ENCODE measurements around the gene MFAP4.

MFAP4 gene

DNA sequence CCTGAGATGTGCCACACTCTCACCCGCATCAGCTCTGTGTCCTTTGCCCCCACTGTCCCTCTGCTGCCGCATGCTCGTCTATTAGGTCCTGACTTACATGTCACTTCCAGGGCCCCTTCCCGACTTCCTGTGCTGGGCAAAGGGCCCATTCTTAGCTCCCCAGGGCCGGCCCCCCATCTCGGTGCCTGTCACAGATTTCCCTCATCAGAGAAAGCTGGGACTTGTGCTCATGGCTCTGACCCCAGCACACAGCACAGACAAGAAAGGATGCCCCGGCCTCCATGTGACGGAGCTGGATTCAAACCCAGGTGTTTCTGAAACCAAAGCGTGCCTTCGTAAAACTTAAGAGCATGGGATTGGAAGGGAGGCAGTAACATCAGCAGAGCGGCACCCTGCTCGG, 14.6 kb downstream of the MFAP4 start:
- no peak for DNase-seq (ENCODE audit: low read depth)
- no peak overlapping the region for H3K4me3 ChIP-seq (ENCODE audit: low read depth, low read length)
- in situ Hi-C loops (cut with HindIII; ENCODE audit: low sequenced_read_pairs), result no loop called here
- TF ChIP-seq, protein P1, sequence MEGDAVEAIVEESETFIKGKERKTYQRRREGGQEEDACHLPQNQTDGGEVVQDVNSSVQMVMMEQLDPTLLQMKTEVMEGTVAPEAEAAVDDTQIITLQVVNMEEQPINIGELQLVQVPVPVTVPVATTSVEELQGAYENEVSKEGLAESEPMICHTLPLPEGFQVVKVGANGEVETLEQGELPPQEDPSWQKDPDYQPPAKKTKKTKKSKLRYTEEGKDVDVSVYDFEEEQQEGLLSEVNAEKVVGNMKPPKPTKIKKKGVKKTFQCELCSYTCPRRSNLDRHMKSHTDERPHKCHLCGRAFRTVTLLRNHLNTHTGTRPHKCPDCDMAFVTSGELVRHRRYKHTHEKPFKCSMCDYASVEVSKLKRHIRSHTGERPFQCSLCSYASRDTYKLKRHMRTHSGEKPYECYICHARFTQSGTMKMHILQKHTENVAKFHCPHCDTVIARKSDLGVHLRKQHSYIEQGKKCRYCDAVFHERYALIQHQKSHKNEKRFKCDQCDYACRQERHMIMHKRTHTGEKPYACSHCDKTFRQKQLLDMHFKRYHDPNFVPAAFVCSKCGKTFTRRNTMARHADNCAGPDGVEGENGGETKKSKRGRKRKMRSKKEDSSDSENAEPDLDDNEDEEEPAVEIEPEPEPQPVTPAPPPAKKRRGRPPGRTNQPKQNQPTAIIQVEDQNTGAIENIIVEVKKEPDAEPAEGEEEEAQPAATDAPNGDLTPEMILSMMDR (IDR thresholded peaks at IDR 0.05; ENCODE audit: low read depth, low read length, missing control alignments), result no peak

DNA sequence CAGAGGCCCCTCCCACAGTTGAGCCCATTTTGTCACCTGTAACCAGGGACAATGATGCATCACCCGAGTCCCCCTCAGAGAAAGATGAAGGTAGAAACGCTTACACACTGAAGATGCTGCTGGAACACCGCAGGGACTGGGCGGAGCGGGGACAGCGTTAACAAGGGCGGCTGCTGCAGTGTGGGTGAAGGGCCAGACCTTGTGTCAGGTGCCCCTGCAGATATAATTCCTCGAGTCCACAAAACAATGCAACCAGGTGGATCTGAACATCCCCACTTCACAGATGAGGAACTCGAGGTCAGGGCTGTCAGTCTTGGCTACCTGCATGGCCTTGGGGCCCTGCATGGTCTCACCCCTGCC, 15.0 kb downstream of the MFAP4 start:
- no peak for DNase-seq (ENCODE audit: low read depth)
- TF ChIP-seq, protein P1 (IDR thresholded peaks at IDR 0.05; ENCODE audit: low read depth, low read length, missing control alignments), result no peak
- in situ Hi-C loops (cut with HindIII; ENCODE audit: low sequenced_read_pairs), result no loop called here
- H3K4me3 ChIP-seq (ENCODE audit: low read depth, low read length), result no peak overlapping the region

DNA sequence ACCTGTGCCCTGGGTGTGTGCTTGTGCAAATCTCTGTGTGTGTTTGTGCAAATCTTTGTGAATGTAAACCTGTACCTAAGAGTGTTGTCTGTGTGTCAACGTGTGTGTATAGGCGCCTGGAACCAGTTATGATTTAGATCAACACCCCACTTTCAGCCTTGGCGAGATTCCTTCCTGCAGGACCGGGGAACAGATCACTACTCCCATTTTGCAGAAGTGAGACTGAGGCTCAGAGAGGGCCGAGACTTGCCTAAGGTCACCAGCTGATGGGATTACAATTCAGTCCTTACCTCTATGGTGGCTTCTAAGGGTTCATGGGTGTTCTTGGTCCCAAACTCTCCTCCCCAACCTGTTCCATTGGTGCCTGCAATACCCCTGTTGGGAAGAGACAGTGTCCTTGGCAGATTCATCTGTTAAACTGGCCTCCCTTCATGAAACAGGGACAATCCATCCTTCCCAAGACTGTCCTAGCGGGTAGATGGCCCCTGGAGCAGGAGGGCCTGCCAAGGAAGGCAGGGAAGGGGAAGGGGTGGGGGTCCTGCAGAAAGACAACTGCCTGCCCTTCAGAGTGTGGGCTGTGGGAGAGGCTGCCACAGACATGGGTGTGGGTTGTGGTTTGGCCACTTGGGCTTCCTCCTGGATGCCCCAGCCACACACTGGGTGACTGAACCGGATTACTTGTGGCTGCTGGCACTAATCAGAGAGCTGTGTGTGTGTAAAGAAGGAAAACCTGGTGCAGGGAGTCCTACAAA, 15.6 kb downstream of the MFAP4 start:
- no peak for DNase-seq (ENCODE audit: low read depth)
- TF ChIP-seq, protein P1 (IDR thresholded peaks at IDR 0.05; ENCODE audit: low read depth, low read length, missing control alignments), result no peak
- H3K4me3 ChIP-seq (ENCODE audit: low read depth, low read length), result no peak overlapping the region
- in situ Hi-C loops (cut with HindIII; ENCODE audit: low sequenced_read_pairs), result no loop called here

DNA sequence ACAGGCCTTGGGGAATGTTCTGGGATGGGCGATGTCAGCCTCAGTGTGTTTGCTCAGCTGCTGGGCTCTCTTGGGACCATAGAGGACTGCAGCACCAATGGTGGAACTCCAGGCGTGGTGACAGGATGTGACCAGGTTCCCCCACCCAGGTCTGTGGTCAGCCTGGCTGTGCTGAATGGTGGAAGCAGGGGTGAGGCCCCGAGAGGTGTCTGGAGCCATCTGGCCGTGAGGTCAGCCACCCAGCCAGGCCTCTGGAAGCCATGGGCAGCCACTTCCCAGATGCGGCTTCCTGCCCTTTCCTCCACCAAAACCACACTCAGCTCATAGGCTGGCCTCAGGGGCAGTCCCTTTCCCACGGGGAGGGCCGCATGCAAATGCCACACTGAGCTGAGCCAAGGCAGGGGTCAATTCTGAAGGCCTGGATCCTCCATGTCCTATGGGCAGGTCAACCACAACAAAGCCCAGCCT, 16.5 kb downstream of the MFAP4 start:
- no peak overlapping the region for H3K4me3 ChIP-seq (ENCODE audit: low read depth, low read length)
- TF ChIP-seq, protein P1 (IDR thresholded peaks at IDR 0.05; ENCODE audit: low read depth, low read length, missing control alignments), result no peak
- no peak for DNase-seq (ENCODE audit: low read depth)
- in situ Hi-C loops (cut with HindIII; ENCODE audit: low sequenced_read_pairs), result no loop called here

DNA sequence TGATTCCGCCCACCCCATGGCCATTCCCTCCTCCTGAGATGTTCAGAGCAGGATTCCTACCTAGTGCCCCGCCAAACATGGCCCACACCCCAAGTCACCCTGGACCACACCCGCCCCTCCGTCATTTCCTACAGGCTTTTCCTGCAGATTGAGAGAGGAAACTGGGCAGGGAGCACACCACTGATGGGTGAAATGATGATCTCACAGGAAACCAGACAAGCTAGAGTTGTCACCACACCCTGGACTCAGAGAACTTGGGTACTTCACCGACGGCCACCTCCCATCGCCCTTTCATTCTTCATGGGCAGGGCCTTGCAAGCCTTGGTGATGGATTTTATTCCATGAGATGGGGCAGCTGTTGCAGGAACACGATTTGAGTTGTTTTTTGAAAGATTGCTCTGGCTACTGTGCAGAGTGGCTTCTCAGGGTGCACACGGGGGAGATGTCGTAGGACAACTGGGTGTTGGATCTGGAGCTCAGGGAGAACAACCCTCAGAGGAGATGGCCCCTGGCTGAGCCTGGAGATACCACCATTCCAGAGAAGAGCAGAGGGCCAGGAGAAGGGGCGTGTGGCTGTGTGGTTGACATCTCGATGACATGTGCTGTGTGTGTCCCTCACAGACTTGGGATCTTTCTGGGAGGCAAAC, 17.0 kb downstream of the MFAP4 start:
- H3K4me3 ChIP-seq (ENCODE audit: low read depth, low read length), result no peak overlapping the region
- in situ Hi-C loops (cut with HindIII; ENCODE audit: low sequenced_read_pairs), result loop anchor here (10.0 kb wide), 1 partner anchor 155 kb away; no protein-coding TSS in a partner anchor
- no peak for DNase-seq (ENCODE audit: low read depth)
- TF ChIP-seq, protein P1 (IDR thresholded peaks at IDR 0.05; ENCODE audit: low read depth, low read length, missing control alignments), result no peak

GRCh38 chr17:19369107-19369778, 17.7 kb downstream of the MFAP4 start:
- no peak overlapping the region for H3K4me3 ChIP-seq (ENCODE audit: low read depth, low read length)
- in situ Hi-C loops (cut with HindIII; ENCODE audit: low sequenced_read_pairs), result loop anchor here (10.0 kb wide), 1 partner anchor 156 kb away; no protein-coding TSS in a partner anchor
- no peak for DNase-seq (ENCODE audit: low read depth)
- TF ChIP-seq, protein P1 (IDR thresholded peaks at IDR 0.05; ENCODE audit: low read depth, low read length, missing control alignments), result no peak

Data from astrocyte of the cerebellum (primary cell).